Left ventricle myocardium inferior (tissue), 1 donor: ENCODE data around the gene TMEM92. TPM values are rescaled to one million over a fixed set of nuclear protein-coding genes. Genes with fewer than 3 reads are reported as not detected.
"Not testable (repeated sequence)": the region's sequence is repeated elsewhere in the genome, so short reads cannot be mapped to it uniquely, and the experiment has no call there.

Experiments used
- DNase-seq: peaks from one replicate; pipeline ENCODE4 v3.0.0-alpha.2; 2020
- H3K27ac ChIP-seq: fragments of 200-600 bp; replicated peaks from 2 replicates; pipeline ENCODE4 v1.8.0; 2021
- H3K27me3 ChIP-seq: fragments of 200-600 bp; 2 replicates; pipeline ENCODE4 v1.8.0; 2021; ENCODE audit warnings: low read depth
- H3K36me3 ChIP-seq: fragments of 200-600 bp; 2 replicates; pipeline ENCODE4 v1.8.0; 2021
- H3K4me1 ChIP-seq: fragments of 200-600 bp; 2 replicates; pipeline ENCODE4 v1.8.0; 2021
- H3K4me3 ChIP-seq: fragments of 200-600 bp; 2 replicates; pipeline ENCODE4 v1.8.0; 2021; ENCODE audit warnings: mild to moderate bottlenecking, moderate library complexity
- H3K9me3 ChIP-seq: fragments of 200-600 bp; replicated peaks from 2 replicates; pipeline ENCODE4 v1.8.0; 2021
- intact Hi-C: fragments of 100-400 bp; cut with micrococcal nuclease; formaldehyde crosslinking; loops from one replicate; pipeline ENCODE4 v1.11.0; 2022
- total RNA-seq: library from RNA; stranded (reverse); fragmentation: NEBNext Ultra II Directional; extraction: Animal tissue kit (Norgen Biotek cat#: 25700); gene quantifications from one replicate; pipeline ENCODE4 v1.2.1, GENCODE V29; 2021
- TF ChIP-seq, protein P1 (sequence below): fragments of 200-600 bp; IDR thresholded peaks from 2 replicates; pipeline ENCODE4 v1.8.0; 2021; ENCODE audit warnings: antibody characterized with exemption, mild to moderate bottlenecking, borderline replicate concordance
- donor health status: DM: no; HTN: yes; CAD: no; lungs with severe emphysema.

Gene TMEM92
- total RNA-seq, 1 donor from 2014 or later: not detected

DNA sequence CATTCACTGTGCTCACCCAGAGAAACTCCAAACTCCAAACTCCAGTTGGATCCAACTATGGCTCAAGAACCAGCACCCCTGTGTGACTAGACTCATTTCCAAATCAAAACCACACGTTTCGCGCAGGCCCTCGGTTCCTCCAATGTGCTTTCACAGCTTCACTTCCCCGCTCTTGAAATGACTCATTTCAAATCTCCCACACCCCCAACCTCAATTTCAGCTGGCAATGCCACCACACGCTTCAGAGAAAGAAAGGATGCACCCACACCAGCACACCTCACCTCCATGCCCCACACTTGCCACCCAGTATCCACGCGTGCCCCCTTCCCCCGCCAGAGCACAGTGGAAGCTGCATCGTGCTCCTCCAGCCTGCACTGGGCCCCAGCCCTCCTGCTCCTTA lies 9.0 kb downstream of the TMEM92 start:
- intact Hi-C loops: no loop called here
- Histone ChIP-seq H3K4me3 (no peak overlapping the region), H3K9me3 (no peaks in the 10 kb centered on the region), H3K27me3 (peaks cover 47% of the 10 kb centered on the region), H3K4me1 (no peaks in the 10 kb centered on the region), H3K27ac (no peak overlapping the region), H3K36me3 (no peaks in the 10 kb centered on the region)
- DNase-seq: no peak
- TF ChIP-seq, protein P1, sequence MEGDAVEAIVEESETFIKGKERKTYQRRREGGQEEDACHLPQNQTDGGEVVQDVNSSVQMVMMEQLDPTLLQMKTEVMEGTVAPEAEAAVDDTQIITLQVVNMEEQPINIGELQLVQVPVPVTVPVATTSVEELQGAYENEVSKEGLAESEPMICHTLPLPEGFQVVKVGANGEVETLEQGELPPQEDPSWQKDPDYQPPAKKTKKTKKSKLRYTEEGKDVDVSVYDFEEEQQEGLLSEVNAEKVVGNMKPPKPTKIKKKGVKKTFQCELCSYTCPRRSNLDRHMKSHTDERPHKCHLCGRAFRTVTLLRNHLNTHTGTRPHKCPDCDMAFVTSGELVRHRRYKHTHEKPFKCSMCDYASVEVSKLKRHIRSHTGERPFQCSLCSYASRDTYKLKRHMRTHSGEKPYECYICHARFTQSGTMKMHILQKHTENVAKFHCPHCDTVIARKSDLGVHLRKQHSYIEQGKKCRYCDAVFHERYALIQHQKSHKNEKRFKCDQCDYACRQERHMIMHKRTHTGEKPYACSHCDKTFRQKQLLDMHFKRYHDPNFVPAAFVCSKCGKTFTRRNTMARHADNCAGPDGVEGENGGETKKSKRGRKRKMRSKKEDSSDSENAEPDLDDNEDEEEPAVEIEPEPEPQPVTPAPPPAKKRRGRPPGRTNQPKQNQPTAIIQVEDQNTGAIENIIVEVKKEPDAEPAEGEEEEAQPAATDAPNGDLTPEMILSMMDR: no peak

GRCh38 chr17:50283714-50284113 lies 9.4 kb downstream of the TMEM92 start:
- DNase-seq: no peak
- intact Hi-C loops: no loop called here
- H3K4me3 ChIP-seq: no peak overlapping the region
- H3K27me3 ChIP-seq: peaks cover 47% of the 10 kb centered on the region
- TF ChIP-seq, protein P1: no peak
- H3K27ac ChIP-seq: no peak overlapping the region
- no peaks in the 10 kb centered on the region for H3K4me1 ChIP-seq
- H3K9me3 ChIP-seq: no peaks in the 10 kb centered on the region
- no peaks in the 10 kb centered on the region for H3K36me3 ChIP-seq

DNA sequence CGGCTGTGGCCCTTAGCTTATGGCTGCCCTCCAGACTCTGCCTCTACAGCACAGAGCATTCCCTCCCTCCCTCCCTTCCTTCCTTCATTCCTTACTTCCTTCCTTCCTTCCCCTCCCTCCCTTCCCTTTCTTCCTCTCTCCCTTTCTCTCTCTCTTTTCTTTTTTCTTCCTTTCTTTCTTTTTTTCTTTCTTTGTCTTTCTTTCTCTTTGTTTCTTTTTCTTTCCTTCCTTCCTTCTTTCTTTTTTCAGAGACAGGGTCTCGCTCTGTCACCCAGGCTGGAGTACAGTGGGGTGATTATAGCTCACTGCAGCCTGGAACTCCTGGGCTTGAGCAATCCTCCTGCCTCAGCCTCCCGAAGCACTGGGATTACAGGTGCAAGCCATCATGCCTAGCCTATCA lies 11.7 kb downstream of the TMEM92 start:
- peaks cover 13% of the 10 kb centered on the region for H3K4me1 ChIP-seq
- no peak overlapping the region for H3K4me3 ChIP-seq
- peaks cover 32% of the 10 kb centered on the region for H3K27me3 ChIP-seq
- H3K9me3 ChIP-seq: no peaks in the 10 kb centered on the region
- H3K27ac ChIP-seq: no peak overlapping the region
- no peaks in the 10 kb centered on the region for H3K36me3 ChIP-seq
- DNase-seq: no peak
- intact Hi-C loops: no loop called here
- TF ChIP-seq, protein P1: no peak

- H3K27ac ChIP-seq, H3K9me3 ChIP-seq, H3K4me3 ChIP-seq, intact Hi-C loops, DNase-seq, H3K36me3 ChIP-seq: not testable (repeated sequence)
- H3K4me1 ChIP-seq: peaks cover 13% of the 10 kb centered on the region
- peaks cover 28% of the 10 kb centered on the region for H3K27me3 ChIP-seq
Observed at GRCh38 chr17:50287302-50287701, 13.0 kb downstream of the TMEM92 start.

DNA sequence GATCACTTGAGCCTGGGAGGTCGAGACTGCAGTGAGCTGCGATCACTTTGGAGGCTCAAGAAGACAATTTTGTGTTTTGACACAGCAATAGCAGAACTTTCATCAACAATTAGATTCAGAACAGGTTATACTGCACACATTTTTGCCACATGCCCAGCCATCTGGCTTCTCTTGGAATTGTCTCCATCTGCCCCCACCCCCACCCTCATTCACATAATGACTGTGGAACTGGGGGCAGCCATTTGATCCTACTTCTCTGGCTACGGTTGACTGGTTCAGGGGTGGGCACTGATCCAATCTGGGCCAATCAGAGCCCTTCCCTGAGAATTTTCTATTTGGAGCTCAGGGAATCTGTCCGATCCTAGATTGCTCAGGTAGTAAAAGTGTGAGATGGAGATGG lies 14.0 kb downstream of the TMEM92 start:
- intact Hi-C loops: no loop called here
- Histone ChIP-seq H3K27me3 (peaks cover 26% of the 10 kb centered on the region), H3K4me1 (peaks cover 13% of the 10 kb centered on the region), H3K9me3 (no peaks in the 10 kb centered on the region), H3K36me3 (no peaks in the 10 kb centered on the region), H3K27ac (no peak overlapping the region), H3K4me3 (no peak overlapping the region)
- DNase-seq: no peak
- TF ChIP-seq, protein P1: no peak

GRCh38 chr17:50289278-50289677 lies 15.0 kb downstream of the TMEM92 start:
- intact Hi-C loops: no loop called here
- H3K36me3 ChIP-seq: no peaks in the 10 kb centered on the region
- peaks cover 13% of the 10 kb centered on the region for H3K4me1 ChIP-seq
- no peak for DNase-seq
- H3K4me3 ChIP-seq: peak overlapping the region; percentile 17
- H3K27me3 ChIP-seq: peaks cover 21% of the 10 kb centered on the region
- H3K9me3 ChIP-seq: no peaks in the 10 kb centered on the region
- H3K27ac ChIP-seq: peak overlapping the region; percentile 71
- TF ChIP-seq, protein P1: no peak
